H1 (cell line): ENCODE data around the gene NDC80. TPM values are rescaled to one million over a fixed set of nuclear protein-coding genes. Genes with fewer than 3 reads are reported as not detected.

ENCODE experiments used
- CTCF ChIA-PET: fragments of 300-600 bp; sonication (Branson Sonifier 250); formaldehyde crosslinking; loops from one replicate; lab custom pipeline; 2021; ENCODE audit not compliant: partially characterized antibody; lab: Charles Lee
- POLR2A ChIA-PET: fragments of 300-600 bp; sonication (Branson Sonifier 250); formaldehyde crosslinking; loops from one replicate; lab custom pipeline; 2021; ENCODE audit warnings: inconsistent platforms; ENCODE audit not compliant: partially characterized antibody; lab: Charles Lee
- DNase-seq, 2 experiments: peaks; one replicate each; pipeline versions ENCODE4 v3.0.0 to v3.0.0-alpha.2; 2010 to 2022; ENCODE audit warnings: low spot score in 2 of 2, low read depth in 1 of 2, mixed read lengths in 1 of 2
- FAIRE-seq: peaks from 2 replicates; lab custom pipeline; 2011; peaks lifted over from hg19 to GRCh38; lab: Jason Lieb, UNC
- H2AFZ ChIP-seq: 2 replicates; pipeline ENCODE4 v1.8.1; 2012; ENCODE audit warnings: low read length, inconsistent platforms
- H2AK5ac ChIP-seq: 2 replicates; pipeline ENCODE4 v1.6.1; 2013; ENCODE audit warnings: low read depth, low read length
- H2BK120ac ChIP-seq: replicated peaks from 2 replicates; pipeline ENCODE3; 2013; ENCODE audit warnings: low read depth, low read length, inconsistent platforms
- H2BK12ac ChIP-seq: 2 replicates; pipeline ENCODE4 v1.6.1; 2013; ENCODE audit warnings: low read depth, low read length
- H2BK15ac ChIP-seq: 2 replicates; pipeline ENCODE4 v1.6.1; 2013; ENCODE audit warnings: low read length
- H2BK20ac ChIP-seq: 2 replicates; pipeline ENCODE4 v1.6.1; 2013; ENCODE audit warnings: low read length
- H2BK5ac ChIP-seq: 2 replicates; pipeline ENCODE4 v1.6.1; 2013; ENCODE audit warnings: low read depth, low read length
- H3K14ac ChIP-seq: 2 replicates; pipeline ENCODE4 v1.6.1; 2013; ENCODE audit warnings: inconsistent platforms; ENCODE audit not compliant: insufficient read length
- H3K18ac ChIP-seq: 2 replicates; pipeline ENCODE4 v1.6.1; 2013; ENCODE audit warnings: low read length; ENCODE audit errors: extremely low read depth
- H3K23ac ChIP-seq: 2 replicates; pipeline ENCODE4 v1.6.1; 2013; ENCODE audit warnings: inconsistent platforms; ENCODE audit not compliant: insufficient read length
- H3K23me2 ChIP-seq: 2 replicates; pipeline ENCODE4 v1.6.1; 2013; ENCODE audit warnings: low read depth, low read length
- H3K27ac ChIP-seq: 2 replicates; pipeline ENCODE4 v1.6.1; 2011; ENCODE audit warnings: low read depth, low read length, inconsistent platforms
- H3K27me3 ChIP-seq, 4 experiments: replicated peaks in 1 of 4; 1 replicate in 1 of 4; 2 replicates in 3 of 4; pipeline versions ENCODE4 v1.6.1 to v1.8.1; 2011 to 2013; ENCODE audit warnings: low read length in 3 of 4, mild to moderate bottlenecking in 3 of 4, inconsistent platforms in 2 of 4, mixed read lengths in 2 of 4, moderate library complexity in 1 of 4; ENCODE audit not compliant: control insufficient read depth in 3 of 4, insufficient read depth in 3 of 4; ENCODE audit errors: extremely low read depth in 1 of 4
- H3K36me3 ChIP-seq, 4 experiments: 2 replicates each; pipeline versions ENCODE4 v1.6.1 to v1.8.1; 2011 to 2013; ENCODE audit warnings: mild to moderate bottlenecking in 4 of 4, low read length in 3 of 4, moderate library complexity in 2 of 4, control low read depth in 1 of 4, inconsistent platforms in 1 of 4; ENCODE audit not compliant: insufficient read depth in 4 of 4, control insufficient read depth in 2 of 4
- H3K4ac ChIP-seq: replicated peaks from 2 replicates; pipeline ENCODE3; 2013; ENCODE audit warnings: low read length, low read depth, mixed read lengths, inconsistent platforms; ENCODE audit not compliant: insufficient read length
- H3K4me1 ChIP-seq, 4 experiments: replicated peaks in 1 of 4; 1 replicate in 1 of 4; 2 replicates in 3 of 4; pipeline versions ENCODE4 v1.6.1 to v1.8.1; 2011 to 2013; ENCODE audit warnings: low read length in 3 of 4, inconsistent platforms in 2 of 4, mixed read lengths in 1 of 4; ENCODE audit not compliant: insufficient read depth in 4 of 4, control insufficient read depth in 3 of 4
- H3K4me2 ChIP-seq, 2 experiments: 2 replicates each; pipeline versions ENCODE4 v1.6.1 to v1.8.1; 2011 to 2013; ENCODE audit warnings: low read depth in 2 of 2, low read length in 2 of 2, control low read depth in 1 of 2, inconsistent platforms in 1 of 2, mild to moderate bottlenecking in 1 of 2; ENCODE audit not compliant: insufficient read depth in 1 of 2
- H3K4me3 ChIP-seq, 4 experiments: fragments of 200-600, 300-600 bp in 1 of 4; sonication (generic), shearing (Covaris generic), sonication (Bioruptor Twin) in 1 of 4; 2 replicates each; pipeline versions ENCODE4 v1.5.1 to v1.8.1; 2011 to 2016; ENCODE audit warnings: low read length in 4 of 4, low read depth in 3 of 4, control low read depth in 2 of 4, inconsistent platforms in 2 of 4, mild to moderate bottlenecking in 2 of 4, mixed read lengths in 1 of 4, moderate library complexity in 1 of 4; ENCODE audit not compliant: insufficient read depth in 2 of 4; ENCODE audit errors: extremely low read depth in 1 of 4
- H3K56ac ChIP-seq: replicated peaks from 2 replicates; pipeline ENCODE3; 2013; ENCODE audit warnings: low read depth, mild to moderate bottlenecking, mixed read lengths, low read length, inconsistent platforms; ENCODE audit not compliant: insufficient read length
- H3K79me1 ChIP-seq: 2 replicates; pipeline ENCODE4 v1.6.1; 2013; ENCODE audit warnings: low read depth, low read length, control low read depth
- H3K79me2 ChIP-seq, 2 experiments: 2 replicates each; pipeline versions ENCODE4 v1.6.1 to v1.8.1; 2012 to 2013; ENCODE audit warnings: low read length in 2 of 2, mild to moderate bottlenecking in 2 of 2, inconsistent platforms in 1 of 2; ENCODE audit not compliant: insufficient read depth in 2 of 2, control insufficient read depth in 1 of 2
- H3K9ac ChIP-seq, 4 experiments: replicated peaks in 1 of 4; 1 replicate in 1 of 4; 2 replicates in 3 of 4; pipeline versions ENCODE4 v1.6.1 to v1.8.1; 2011 to 2013; ENCODE audit warnings: low read depth in 3 of 4, low read length in 3 of 4, control low read depth in 2 of 4, mild to moderate bottlenecking in 2 of 4, moderate library complexity in 2 of 4, inconsistent platforms in 1 of 4; ENCODE audit errors: extremely low read depth in 1 of 4
- H3K9me3 ChIP-seq, 2 experiments: 2 replicates each; pipeline versions ENCODE4 v1.6.1 to v1.8.1; 2012 to 2013; ENCODE audit warnings: mild to moderate bottlenecking in 2 of 2, moderate library complexity in 2 of 2, control low read depth in 1 of 2, inconsistent platforms in 1 of 2, low read depth in 1 of 2, low read length in 1 of 2, mixed read lengths in 1 of 2; ENCODE audit not compliant: insufficient read depth in 2 of 2
- H4K20me1 ChIP-seq, 2 experiments: replicated peaks in 1 of 2; 2 replicates each; pipeline versions ENCODE3 to v1.8.1; 2011 to 2013; ENCODE audit warnings: inconsistent platforms in 2 of 2, low read length in 2 of 2, mild to moderate bottlenecking in 1 of 2; ENCODE audit not compliant: insufficient read depth in 2 of 2, control insufficient read depth in 1 of 2
- H4K5ac ChIP-seq: 2 replicates; pipeline ENCODE4 v1.6.1; 2013; ENCODE audit warnings: low read length, low read depth, mixed read lengths, inconsistent platforms; ENCODE audit not compliant: insufficient read length
- H4K8ac ChIP-seq: 2 replicates; pipeline ENCODE4 v1.8.0; 2013; ENCODE audit warnings: mild to moderate bottlenecking, moderate library complexity, low read length, inconsistent platforms; ENCODE audit not compliant: insufficient read depth; ENCODE audit errors: extremely low read depth
- H4K91ac ChIP-seq: replicated peaks from 2 replicates; pipeline ENCODE3; 2013; ENCODE audit warnings: low read length, mixed read lengths, inconsistent platforms; ENCODE audit not compliant: insufficient read length
- CTCF ChIP-seq, 3 experiments: IDR thresholded peaks; 1 replicate in 2 of 3; 2 replicates in 1 of 3; pipeline versions ENCODE4 v1.5.1 to v1.6.1; 2011; ENCODE audit warnings: low read length in 3 of 3, mild to moderate bottlenecking in 3 of 3, inconsistent platforms in 2 of 3, low read depth in 1 of 3, moderate library complexity in 1 of 3; ENCODE audit not compliant: insufficient read depth in 1 of 3; ENCODE audit errors: control extremely low read depth in 1 of 3
- WGBS, 2 experiments: shearing (Covaris generic) in 1 of 2; methylation state at CpG; one replicate each; pipeline versions ENCODE4 v1.1.6 to v1.1.7; 2013 to 2015; ENCODE audit warnings: low lambda C conversion rate in 2 of 2, mixed read lengths in 2 of 2, inconsistent platforms in 1 of 2, low coverage in 1 of 2, missing lambda C conversion rate in 1 of 2; ENCODE audit not compliant: insufficient replicate concordance in 2 of 2, insufficient coverage in 1 of 2, insufficient read length in 1 of 2; ENCODE audit errors: extremely low coverage in 1 of 2, missing lambda C conversion rate in 1 of 2; 5-methylcytosine and 5-hydroxymethylcytosine counted together
- polyA plus RNA-seq, 7 experiments: library from polyadenylated mRNA; depleted of rRNA in 3 of 7; stranded (reverse) in 5 of 7; unstranded in 2 of 7; fragments of >200 nt in 5 of 7; fragments of 200-250 nt in 2 of 7; gene quantifications; 1 replicate in 5 of 7; 2 replicates in 1 of 7; 4 replicates in 1 of 7; pipeline versions ENCODE4 v1.2.1 to v1.2.3, GENCODE V29; 2011 to 2013; ENCODE audit warnings: missing spikeins in 2 of 7, mixed read lengths in 2 of 7
- total RNA-seq: library from RNA; stranded (reverse); fragmentation: NEBNext Ultra II Directional; extraction: Animal tissue kit (Norgen Biotek cat#: 25700); gene quantifications from 2 replicates; pipeline ENCODE4 v1.2.1, GENCODE V29; 2021

NDC80 gene
- total and polyA plus RNA-seq, 2 of the 8 experiments (the other 6 are each of a cell fraction or from before 2014, with no cell fraction given): 11.0 to 45.0 TPM

GRCh38 chr18:2536063-2536462 is 35.3 kb upstream of the NDC80 start:
- Histone ChIP-seq H3K79me2 (no peaks in the 10 kb centered on the region), H3K27me3 (no peaks in the 10 kb centered on the region), H3K79me1 (no peaks in the 10 kb centered on the region), H3K14ac (no peak overlapping the region), H3K9me3 (0 out of 4 replicates have a peak, but pooled peaks cover 2% of the 10 kb centered on the region in 2 experiments), H4K8ac (no peak overlapping the region), H4K20me1 (no peaks in the 10 kb centered on the region), H2BK12ac (no peak overlapping the region), H2AK5ac (no peak overlapping the region), H3K9ac (no peak overlapping the region), H3K56ac (no peak overlapping the region), H2BK20ac (no peak overlapping the region), H3K4me2 (no peak overlapping the region), H2BK15ac (no peak overlapping the region), H3K4me3 (no peak overlapping the region), H3K4ac (no peak overlapping the region), H2BK5ac (no peak overlapping the region), H3K27ac (no peak overlapping the region), H4K91ac (no peak overlapping the region), H4K5ac (no peak overlapping the region), H3K23me2 (no peaks in the 10 kb centered on the region), H2AFZ (no peak overlapping the region), H2BK120ac (no peak overlapping the region), H3K36me3 (peaks cover 0 to 3% (median 0%) of the 10 kb centered on the region in 4 experiments; a peak in 2 of 8 replicates), H3K4me1 (no peaks in the 10 kb centered on the region), H3K23ac (no peak overlapping the region), H3K18ac (no peak overlapping the region)
- CTCF ChIA-PET: interaction anchor here (0.7 to 1.6 kb wide), 3 partner anchors 12 to 564 kb away, joined by 3 to 5 read pairs (median 4); no protein-coding TSS in a partner anchor
- WGBS, 2 experiments: 50% methylated on average over 2 of the region's 2 CpGs; no CpG with 5 or more reads in 1 of the 2 experiments
- POLR2A ChIA-PET: no interaction called here
- DNase-seq: no peak
- no peak for FAIRE-seq
- TF ChIP-seq CTCF (IDR thresholded peaks at IDR 0.05; ENCODE audit: control extremely low read depth in 1 of 3, insufficient read depth in 1 of 3, low read depth in 1 of 3, low read length in 3 of 3): no peak
